Measurements from ENCODE around the gene DNAJC30. TPM values are rescaled to one million over a fixed set of nuclear protein-coding genes. Genes with fewer than 3 reads are reported as not detected.

The DNAJC30 gene
- 1 to 10 TPM; 2.3 to 9.3 (median 5.3) TPM for total RNA-seq

DNA sequence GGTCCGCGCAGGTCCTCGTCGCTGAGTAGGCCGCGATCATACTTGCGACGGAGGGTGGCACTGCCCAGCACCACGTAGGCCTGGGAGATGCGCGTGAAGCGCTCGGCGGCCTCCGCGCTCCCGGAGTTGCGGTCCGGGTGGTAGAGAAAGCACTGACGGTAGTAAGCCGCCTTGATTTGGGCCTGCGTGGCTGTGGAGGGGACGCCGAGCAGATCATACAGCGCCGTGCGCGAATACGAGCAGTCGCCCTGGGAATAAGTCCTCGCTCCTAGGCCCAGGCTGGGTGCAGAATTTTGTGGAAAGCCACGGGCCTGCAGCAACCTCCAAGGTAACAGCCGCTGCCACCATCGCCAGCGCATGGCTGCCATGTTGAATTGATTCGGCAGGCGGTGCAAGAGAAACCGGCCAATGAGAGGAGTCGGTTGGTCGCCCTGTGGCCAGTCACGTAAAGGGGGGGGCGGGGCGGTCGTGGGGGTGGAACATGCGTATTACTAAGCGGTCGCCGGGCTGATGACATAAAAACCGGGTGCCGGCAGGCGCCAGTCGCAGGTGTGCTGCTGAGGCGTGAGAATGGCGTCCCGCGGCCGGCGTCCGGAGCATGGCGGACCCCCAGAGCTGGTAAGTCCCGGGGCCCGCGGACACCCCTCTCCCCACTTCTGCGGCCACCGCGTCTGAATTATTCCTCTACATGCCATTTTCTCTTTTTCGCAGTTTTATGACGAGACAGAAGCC, at the start of gene DNAJC30, which contains the start of gene BUD23:
Gene DNAJC30, minus strand, starts transcription at position 398 of the 732 bp plus-strand sequence. Its CDS starts 30 bp downstream, at position 368.
Gene BUD23, plus strand, starts transcription at position 542 of the 732 bp plus-strand sequence. Its CDS starts 29 bp downstream, at position 571.
- peak within 1 kb of the TSS; percentile 47 to 92 (median 83) for H3K27ac ChIP-seq
- 0% methylated on average over 1 of the region's 68 CpGs; no CpG with 5 or more reads in 1 of the 2 donors for WGBS, 2 donors (ENCODE audit: low coverage in 1 of 2)
- H3K4me3 ChIP-seq = peak within 1 kb of the TSS; percentile 63 to 92
- TF ChIP-seq POLR2A (IDR thresholded peaks at IDR 0.05) = peak; percentile 55 to 75
- TF ChIP-seq CTCF (IDR thresholded peaks at IDR 0.05) = peak in 1 of 4 experiments; percentile 17
- peak; percentile 85 for TF ChIP-seq POLR2AphosphoS5 (IDR thresholded peaks at IDR 0.05)
- no peak for TF ChIP-seq EP300 (IDR thresholded peaks at IDR 0.05)
- ATAC-seq = peak; percentile 98
- peaks cover 0 to 60% (median 11%) of the 10 kb centered on the region in 3 donors for H3K4me1 ChIP-seq
- peaks cover 0 to 42% of the 10 kb centered on the region in 2 donors for H3K36me3 ChIP-seq
- H3K9me3 ChIP-seq = no peaks in the 10 kb centered on the region
- H3K27me3 ChIP-seq = no peaks in the 10 kb centered on the region

DNA sequence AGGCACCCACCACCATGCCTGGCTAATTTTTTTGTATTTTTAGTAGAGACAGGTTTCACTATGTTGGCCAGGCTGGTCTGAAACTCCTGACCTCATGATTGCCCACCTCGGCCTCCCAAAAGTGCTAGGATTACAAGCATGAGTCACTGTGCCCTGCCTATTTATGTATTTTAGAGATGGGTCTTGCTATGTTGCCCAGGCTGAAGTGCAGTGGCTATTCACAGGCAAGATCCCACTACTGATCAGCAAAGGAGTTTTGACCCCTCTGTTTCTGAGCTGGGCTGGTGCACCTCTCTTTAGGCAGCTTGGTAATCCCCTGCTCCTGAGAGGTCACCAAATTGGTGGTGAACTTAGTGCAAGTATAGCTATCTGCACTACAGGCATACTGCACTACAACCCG, 49.1 kb upstream of the DNAJC30 start:
- no peaks in the 10 kb centered on the region for H3K9me3 ChIP-seq
- ATAC-seq = no peak
- no CpG with 5 or more reads among the region's 2 CpGs for WGBS, 2 donors (ENCODE audit: low coverage in 1 of 2)
- no peak overlapping the region for H3K4me3 ChIP-seq
- H3K4me1 ChIP-seq = peaks cover 0 to 21% (median 0%) of the 10 kb centered on the region in 3 donors
- H3K27ac ChIP-seq = no peak overlapping the region
- H3K36me3 ChIP-seq = peaks cover 0 to 23% of the 10 kb centered on the region in 2 donors
- peaks cover 4% of the 10 kb centered on the region for H3K27me3 ChIP-seq
- no peak for TF ChIP-seq POLR2A (IDR thresholded peaks at IDR 0.05)
- no peak for TF ChIP-seq POLR2AphosphoS5 (IDR thresholded peaks at IDR 0.05)
- TF ChIP-seq EP300 (IDR thresholded peaks at IDR 0.05) = no peak
- no peak for TF ChIP-seq CTCF (IDR thresholded peaks at IDR 0.05)

DNA sequence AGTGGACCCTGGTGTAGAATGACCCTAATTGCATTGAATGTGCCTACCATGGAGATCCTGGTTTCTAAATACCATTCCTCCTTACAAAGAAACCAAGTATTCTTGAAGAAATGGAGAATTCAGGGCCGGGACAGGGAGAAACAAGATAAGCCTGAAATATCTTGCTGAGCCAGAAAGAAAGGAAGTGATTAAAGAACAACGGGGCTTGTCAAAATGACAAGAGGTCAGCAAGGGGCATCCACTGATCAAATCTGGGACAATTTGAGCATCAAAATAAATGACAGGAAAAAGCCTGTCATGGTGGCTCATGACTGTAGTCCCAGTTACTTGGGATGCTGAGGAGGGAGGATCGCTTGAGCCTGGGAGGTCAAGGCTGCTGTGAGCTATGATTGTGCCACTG, 47.2 kb upstream of the DNAJC30 start:
- 33 to 36% methylated on average over 3 of the region's 3 CpGs for WGBS, 2 donors (ENCODE audit: low coverage in 1 of 2)
- Histone ChIP-seq H3K4me3 (no peak overlapping the region), H3K27ac (no peak overlapping the region), H3K9me3 (no peaks in the 10 kb centered on the region), H3K4me1 (peaks cover 0 to 15% (median 0%) of the 10 kb centered on the region in 3 donors), H3K27me3 (peaks cover 20% of the 10 kb centered on the region), H3K36me3 (peaks cover 0 to 3% of the 10 kb centered on the region in 2 donors)
- ATAC-seq = no peak
- TF ChIP-seq POLR2A (IDR thresholded peaks at IDR 0.05) (no peak), CTCF (IDR thresholded peaks at IDR 0.05) (no peak), EP300 (IDR thresholded peaks at IDR 0.05) (no peak), POLR2AphosphoS5 (IDR thresholded peaks at IDR 0.05) (no peak)

DNA sequence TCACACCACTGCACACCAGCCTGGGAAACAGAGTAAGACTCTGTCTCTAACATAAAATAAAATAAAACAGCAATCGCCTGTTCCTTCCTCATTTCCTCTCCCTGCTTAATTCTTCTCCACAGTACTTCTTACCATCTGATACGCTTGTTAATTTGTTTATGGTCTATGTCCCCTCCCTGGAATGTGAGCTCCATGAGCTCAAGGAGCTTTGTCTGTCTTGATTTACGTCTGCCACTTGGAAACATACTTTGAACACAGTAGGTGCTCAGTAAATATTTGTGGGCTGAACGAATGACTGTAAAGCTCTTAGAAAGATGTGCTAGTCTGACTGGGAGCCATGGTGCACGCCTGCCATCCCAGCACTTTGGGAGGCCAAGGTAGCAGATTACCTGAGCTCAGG, 45.3 kb upstream of the DNAJC30 start:
- Histone ChIP-seq H3K27ac (no peak overlapping the region), H3K4me1 (peaks cover 0 to 6% (median 0%) of the 10 kb centered on the region in 3 donors), H3K27me3 (peaks cover 20% of the 10 kb centered on the region), H3K4me3 (no peak overlapping the region), H3K36me3 (no peaks in the 10 kb centered on the region), H3K9me3 (no peaks in the 10 kb centered on the region)
- no peak for TF ChIP-seq POLR2A (IDR thresholded peaks at IDR 0.05)
- TF ChIP-seq CTCF (IDR thresholded peaks at IDR 0.05) = no peak
- no peak for TF ChIP-seq EP300 (IDR thresholded peaks at IDR 0.05)
- TF ChIP-seq POLR2AphosphoS5 (IDR thresholded peaks at IDR 0.05) = no peak
- WGBS, 2 donors (ENCODE audit: low coverage in 1 of 2) = 42 to 54% methylated on average over 3 to 5 of the region's 5 CpGs
- ATAC-seq = no peak

DNA sequence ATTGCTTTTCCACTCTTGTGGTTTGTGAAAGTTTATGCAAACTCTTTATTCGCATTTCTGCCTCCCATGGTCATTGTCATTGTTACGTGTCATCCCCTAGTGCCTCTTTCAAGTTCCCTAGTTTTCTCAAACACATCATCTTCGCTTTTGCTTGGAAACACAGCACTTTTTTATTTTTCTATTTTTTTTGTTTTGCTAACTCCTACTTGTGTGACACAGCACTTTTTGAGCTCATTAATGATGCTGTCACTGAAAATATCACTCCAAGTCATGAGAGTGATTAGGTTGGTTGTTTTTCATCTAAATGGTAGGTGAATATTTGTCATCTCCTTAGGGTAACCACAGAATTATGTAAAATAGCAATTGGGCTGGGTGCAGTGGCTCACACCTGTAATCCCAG, 44.7 kb upstream of the DNAJC30 start:
- H3K9me3 ChIP-seq = no peaks in the 10 kb centered on the region
- no peak overlapping the region for H3K4me3 ChIP-seq
- ATAC-seq = no peak
- H3K27me3 ChIP-seq = peaks cover 20% of the 10 kb centered on the region
- no peaks in the 10 kb centered on the region for H3K36me3 ChIP-seq
- peaks cover 0 to 6% (median 0%) of the 10 kb centered on the region in 3 donors for H3K4me1 ChIP-seq
- TF ChIP-seq EP300 (IDR thresholded peaks at IDR 0.05) = no peak
- H3K27ac ChIP-seq = no peak overlapping the region
- 61 to 64% methylated on average over 3 of the region's 3 CpGs for WGBS, 2 donors (ENCODE audit: low coverage in 1 of 2)
